CD4-positive, alpha-beta T cell treated with Interleukin-10 for 1 hour (primary cell): ENCODE results near the gene ZYG11A.
A peak's percentile ranks its signal among the peaks of the same experiment; 100 is the strongest.

Source experiments
- DNase-seq: peaks from one replicate; pipeline ENCODE4 v3.0.0-alpha.2; 2020

The ZYG11A gene

DNA sequence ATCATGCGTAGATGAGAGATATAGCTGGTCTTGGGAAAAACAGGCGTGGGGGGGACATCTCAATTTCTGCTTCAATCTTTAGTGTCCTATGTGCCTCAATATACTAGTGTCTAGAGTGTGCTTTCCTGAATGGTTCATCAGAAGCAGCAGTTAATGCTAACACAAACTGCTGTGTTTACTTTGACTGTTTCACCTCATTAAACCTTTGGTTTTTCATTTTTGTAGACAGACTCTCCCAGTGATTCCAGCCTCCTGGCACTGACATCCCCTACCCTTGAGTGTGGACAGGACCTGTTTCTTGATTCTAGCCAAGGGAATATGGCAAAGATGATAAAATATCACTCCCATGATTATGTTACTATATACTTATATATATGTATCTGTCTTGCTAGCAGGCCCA lies 37.6 kb downstream of the ZYG11A start:
- DNase-seq: no peak

DNA sequence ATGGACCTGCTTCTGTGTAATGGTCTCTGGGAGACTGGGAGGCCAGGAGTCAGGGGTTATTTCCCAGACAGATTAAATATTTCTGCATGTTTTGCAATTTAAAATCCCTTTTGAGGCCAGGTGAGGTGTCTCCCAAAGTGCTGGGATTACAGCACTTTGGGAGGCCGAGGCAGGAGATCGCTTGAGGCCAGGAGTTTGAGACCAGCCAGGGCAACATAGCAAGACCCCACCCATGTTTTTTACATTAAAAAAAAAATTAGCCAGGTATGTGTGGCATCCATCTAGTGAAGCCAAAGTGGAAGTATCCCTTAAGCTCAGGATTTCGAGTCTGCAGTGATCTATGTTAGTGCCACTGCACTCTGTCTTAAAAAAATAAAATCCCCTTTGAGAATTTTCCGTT lies 44.9 kb downstream of the ZYG11A start:
- DNase-seq: no peak

DNA sequence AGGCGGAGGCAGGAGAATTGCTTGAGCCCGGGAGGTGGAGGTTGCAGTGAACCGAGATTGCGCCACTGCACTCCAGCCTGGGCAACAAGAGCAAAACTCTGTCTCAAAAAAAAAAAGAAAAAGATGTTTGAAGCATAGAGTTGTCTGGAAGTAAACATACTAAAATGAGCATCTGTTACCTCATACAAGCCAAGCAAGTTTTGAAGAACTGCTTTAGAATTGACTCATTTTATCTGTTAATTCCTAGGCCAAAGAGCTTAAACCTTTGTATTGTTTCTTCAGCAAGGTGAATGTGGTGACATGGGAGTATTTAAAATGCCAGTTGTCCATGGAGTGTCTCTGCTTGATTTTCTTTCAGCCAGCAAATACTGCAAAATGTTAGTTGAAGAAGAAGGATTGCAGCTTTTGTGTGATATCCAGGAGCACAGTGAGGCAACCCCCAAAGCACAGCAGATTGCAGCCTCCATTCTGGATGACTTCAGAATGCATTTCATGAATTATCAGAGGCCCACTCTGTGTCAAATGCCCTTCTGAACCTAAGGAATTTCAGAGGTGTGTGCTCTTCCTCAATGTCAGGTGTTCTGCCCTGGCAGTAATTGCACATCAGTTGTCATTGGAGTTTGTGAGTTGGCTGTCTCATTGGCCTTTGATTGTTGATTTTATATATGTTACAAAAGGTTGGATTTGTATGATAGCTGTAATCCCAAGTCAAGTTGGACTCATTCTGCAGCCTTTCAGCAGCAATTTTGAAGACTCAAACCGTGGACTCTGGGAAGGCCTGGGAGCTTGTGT lies 50.1 kb downstream of the ZYG11A start:
- DNase-seq: no peak

DNA sequence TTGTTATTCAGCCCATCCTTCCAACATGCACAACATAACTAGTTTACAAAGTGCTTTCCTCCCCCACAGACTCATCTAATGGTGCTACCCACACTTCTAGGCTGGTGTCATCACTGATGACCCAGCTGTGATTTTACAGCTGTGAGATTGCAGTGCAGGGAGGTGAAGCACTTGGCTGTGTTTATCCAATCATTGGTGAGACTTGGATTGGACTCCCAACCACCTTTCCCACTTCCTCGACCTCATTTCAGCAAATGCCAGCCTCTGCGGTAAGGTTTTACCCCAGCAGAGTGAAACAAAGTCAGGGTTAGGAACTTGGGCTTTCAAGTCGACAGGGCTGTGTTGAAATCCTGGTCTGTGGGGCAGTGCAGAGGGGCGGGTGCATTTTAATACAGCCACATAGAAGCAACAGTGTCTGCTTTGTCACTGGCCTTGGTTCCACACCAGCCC lies 56.9 kb downstream of the ZYG11A start:
- DNase-seq: no peak

DNA sequence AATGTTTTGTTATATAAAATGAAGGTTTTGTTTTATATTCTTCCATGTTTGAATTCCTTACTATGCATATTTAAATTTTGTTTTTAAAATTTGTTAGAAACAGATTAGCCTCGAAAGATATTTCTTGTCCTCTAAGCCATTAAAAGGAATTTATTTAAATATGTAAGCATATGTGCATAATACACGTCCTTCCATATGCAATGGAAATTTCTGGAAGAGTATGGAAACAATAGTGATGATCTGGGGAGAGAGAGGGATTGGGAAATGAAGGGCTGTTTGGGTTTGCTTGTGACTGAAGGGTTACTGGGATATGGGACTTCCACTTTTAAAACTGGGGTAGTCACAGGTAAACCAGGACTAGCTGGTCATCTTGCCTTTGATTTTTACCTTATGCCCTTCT lies 57.8 kb downstream of the ZYG11A start:
- DNase-seq: no peak

DNA sequence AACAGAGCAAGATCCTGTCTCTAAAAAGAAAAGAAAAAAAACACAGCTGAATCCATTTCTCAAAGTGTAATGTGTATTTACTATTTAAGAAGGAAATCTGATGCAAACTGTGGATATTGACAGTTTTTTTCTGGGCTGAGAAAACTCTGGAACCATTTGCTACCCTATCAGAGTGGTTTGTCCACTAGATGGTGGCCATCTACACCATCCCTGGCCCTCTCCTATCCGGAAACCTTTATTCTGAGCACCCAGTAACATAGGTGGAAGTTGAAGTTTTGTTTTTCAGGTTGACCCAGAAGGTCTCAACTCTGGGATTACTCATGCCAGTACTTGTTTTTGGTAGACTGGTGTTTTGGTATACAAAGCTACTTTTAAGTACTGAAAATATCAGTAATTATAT lies 58.8 kb downstream of the ZYG11A start:
- no peak for DNase-seq

DNA sequence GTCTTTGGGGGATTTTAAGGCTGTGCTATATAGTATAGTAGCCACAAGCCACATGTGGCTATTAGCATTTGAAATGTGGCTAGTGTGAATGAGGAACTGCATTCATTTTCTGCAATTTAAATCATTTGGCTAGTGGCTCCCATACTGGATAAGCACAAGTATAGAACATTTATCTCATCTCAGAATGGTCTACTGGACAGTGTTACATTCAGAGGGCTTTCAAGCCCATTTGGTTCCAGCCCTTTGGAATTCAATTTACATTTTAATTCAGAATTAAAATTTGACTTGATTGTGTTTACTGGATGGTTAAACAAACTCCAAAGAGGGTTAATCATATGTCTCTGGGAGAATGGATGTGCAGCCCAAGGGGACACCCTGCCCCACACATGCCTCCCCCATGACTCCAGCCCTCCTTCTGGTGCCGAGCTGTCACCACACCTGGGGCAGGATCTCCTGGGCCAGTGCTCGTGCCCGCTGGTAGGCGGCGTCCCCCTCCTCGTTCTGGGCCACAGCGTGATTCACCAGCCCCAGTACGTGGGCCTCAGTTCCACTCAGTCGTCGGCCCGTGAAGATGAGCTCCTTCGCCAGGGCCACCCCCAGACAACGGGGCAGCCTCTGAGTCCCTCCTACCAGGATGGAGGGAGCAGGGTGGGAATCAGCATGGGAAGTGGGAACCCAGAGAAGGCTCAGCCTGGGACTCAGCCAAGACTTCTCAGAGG lies 61.8 kb downstream of the ZYG11A start:
- no peak for DNase-seq

DNA sequence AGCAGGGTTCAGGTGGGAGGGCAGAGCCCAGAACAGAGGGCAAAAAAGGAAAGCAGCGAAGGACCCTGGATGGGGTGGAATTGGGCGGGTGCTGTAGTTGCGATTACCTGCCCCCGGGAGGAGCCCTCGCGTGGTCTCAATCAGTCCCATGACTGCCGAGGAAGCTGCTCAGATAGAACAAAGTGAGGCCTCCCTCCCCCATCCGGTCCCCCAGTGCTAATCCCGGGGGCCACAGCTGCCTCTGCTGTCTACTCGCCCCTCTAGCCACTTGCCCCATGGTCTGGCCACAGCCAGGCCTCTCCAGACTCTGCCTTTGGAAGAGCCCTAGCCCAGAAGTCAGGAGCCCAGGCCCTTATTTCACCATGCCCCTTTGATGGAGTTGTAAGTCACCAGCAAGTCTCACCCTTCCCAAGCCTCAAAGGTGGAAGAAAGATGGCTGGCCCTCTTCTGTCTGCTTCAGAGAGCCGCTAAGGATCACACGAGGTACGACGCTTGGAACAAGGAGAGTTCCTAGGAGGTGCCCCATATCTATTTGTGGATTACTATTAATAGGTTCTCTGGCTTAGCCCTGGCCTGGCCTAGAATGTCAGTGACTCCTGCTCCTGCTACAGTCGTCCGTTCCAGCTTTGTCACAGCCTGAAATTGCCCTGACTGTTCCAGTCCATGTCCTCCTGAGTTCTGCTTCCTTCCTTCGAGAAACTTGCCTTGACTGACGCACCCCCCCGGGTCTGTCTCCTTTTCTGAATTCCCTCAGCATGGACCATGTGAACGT lies 62.6 kb downstream of the ZYG11A start:
- DNase-seq: peak; percentile 31

DNA sequence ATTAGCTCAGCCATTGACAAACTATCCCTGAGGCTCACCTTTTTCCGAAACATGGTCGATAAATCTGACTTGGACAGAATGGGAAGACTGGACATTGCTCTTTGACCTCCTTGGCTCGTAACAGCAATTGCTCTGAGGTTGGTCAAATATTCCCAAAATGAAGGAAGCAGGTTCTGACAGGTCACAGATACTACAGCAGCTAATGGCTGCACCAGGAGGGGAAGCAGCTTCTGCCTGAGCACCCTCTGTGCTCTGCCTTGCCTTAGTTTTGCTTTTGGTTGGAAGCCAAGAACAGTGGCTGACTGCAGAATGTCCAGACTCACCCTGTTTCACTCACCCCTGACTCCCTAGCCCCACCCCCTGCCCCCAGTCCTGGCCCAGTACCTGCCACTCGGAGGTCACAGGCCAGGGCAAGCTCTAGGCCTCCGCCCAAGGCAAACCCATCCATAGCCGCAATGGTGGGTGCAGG lies 63.6 kb downstream of the ZYG11A start:
- DNase-seq: no peak

DNA sequence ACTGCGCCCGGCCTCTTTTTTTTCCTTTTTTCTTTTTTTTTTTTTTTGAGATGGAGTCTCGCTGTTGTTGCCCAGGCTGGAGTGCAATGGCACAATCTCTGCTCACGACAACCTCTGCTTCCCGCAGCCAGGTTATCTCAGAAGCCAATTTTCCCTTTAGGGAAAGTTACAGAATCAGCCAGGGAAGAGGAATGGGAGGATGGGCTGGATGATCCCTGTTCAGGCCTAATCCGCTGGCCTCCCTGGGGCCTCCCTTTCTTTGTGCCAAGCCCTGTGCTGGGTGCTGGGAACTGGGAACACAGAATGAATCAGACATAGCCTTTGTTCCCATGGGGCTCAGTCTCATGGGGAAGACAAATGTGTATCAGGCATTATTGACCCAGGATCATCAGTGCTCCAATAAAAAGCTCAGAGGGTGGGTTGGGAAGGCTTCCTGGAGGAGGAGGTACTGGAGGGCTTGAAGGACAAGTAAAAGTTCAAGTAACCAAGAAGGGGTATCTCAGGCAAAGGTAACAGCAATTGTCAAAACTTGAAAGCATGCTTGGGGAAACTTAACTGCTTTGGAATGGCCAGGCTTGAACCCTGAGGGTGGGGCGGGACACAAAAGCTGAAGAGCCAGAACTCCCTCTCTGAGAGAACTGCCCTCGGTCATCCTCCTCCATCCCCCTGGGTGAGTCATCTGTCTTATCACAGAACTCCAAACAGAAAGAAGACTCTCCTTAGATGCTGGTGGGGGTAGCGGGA lies 64.7 kb downstream of the ZYG11A start:
- DNase-seq: no peak

DNA sequence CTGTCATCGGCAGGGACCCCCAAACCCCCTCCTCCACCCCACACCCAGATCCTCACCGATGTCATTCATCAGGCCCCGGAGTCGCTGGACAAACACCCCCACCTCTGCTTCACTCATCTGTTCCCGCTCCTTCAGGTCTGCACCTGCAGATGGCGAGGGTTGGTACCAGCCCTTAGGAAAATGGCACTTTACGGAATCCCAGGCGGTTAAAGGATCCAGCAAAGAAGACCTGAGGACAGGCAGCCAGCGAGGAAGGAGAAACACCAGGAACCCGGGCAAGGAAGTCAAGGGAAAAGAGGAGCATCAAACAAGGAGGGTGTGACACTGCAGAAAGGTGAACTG lies 65.2 kb downstream of the ZYG11A start:
- no peak for DNase-seq

DNA sequence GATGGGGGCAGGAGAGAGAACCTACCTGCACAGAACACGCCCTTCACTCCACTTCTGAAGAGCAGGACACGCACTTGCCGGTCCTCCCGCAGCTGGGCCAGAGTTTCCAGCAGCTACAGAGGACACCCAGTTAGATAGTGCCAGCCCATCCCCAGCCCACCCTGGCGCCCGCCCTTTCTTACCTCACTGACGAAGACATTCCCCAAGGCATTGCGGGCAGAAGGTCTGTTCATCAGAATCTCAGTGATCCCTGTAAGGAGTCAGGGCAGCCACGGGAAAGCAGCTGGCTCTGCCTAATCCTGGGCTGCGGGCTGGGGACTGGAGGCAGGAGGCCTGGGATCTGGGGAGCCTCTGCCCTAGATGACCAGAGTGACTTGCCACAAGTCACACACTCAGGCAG lies 69.0 kb downstream of the ZYG11A start:
- no peak for DNase-seq

DNA sequence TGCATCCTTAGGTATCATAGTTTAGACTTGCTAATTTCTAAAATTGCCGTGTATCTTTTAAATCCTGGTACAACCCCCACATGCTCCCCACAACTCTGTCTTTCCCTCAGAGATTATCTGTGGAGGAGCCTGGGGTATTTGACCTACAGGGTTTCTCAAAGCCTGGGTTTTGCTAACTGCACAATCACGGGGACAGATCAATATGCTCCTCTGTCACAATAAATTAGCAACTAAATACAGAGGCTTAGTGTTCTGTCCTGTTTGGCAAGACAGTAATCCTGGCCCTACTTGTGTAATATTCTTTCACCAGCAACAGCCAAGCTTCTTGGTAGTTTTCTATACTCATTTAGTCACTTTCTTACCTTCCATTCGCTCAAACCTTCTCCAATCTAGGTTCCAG lies 70.5 kb downstream of the ZYG11A start:
- no peak for DNase-seq

DNA sequence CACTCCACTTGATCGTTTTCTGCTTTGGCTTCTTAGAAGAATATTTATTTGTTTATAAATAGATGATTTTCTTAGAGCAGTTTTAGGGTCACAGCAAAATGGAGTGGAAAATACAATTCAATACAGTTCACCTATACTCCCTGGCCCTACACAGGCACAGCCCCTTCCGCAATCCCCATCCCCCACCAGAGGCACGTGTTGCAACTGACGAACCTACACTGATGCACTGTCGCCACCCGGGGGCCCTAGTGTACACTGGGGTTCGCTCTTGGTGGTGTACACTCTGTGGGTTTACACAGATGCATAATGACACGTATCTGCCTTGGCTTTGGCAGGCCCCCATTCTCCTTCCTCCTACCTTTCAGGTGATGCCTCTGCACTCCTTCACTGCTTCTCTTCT lies 71.0 kb downstream of the ZYG11A start:
- no peak for DNase-seq

DNA sequence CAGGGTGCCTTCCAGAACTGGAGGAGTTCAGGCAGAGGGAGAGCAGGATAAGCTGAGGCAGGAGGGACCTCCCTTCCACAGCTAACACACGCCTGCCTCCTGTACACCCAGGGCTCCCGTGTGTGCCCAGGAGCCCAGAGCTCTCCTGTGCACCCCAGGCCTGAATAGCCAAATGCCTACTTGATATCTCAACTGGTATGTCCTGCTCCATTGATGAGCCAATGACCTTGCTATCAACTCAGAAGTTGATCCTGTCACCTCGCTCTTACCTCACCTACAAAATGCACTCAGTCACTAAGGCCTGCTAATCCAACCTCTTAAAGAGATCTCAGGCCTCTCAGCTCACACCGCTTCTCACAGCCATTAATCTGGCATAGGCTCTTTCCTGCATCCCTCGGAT lies 71.9 kb downstream of the ZYG11A start:
- DNase-seq: no peak

DNA sequence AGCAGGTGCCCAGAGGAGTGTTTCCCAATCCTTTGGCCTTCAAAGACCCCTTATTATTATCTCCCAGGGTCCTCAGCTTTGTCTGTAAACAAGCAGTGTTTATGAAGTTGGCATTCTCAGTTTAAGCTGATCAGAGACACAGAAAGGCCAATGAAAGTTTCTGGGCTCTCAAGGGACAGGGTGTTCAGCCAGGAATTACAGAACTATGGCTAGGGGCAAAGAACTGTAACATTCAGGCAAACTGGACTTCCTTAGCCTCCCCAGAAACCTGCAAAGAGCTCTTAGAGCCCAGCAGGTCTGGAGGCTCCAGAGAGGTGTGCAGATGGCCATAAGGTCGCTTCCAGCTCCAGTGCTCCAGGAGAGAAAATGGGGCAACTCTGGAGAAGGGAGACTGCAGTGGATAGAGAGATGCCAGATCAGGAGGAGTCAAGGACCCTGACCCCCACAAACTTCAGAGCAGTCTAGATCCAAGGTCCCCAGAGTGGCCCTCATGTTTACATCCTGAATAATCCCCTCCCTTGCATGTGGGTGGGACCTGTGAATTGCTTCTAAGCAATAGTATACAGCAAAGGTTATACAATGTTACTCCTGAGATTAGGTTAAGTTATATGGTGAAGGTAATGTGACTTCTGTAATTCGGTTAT lies 72.8 kb downstream of the ZYG11A start:
- no peak for DNase-seq

DNA sequence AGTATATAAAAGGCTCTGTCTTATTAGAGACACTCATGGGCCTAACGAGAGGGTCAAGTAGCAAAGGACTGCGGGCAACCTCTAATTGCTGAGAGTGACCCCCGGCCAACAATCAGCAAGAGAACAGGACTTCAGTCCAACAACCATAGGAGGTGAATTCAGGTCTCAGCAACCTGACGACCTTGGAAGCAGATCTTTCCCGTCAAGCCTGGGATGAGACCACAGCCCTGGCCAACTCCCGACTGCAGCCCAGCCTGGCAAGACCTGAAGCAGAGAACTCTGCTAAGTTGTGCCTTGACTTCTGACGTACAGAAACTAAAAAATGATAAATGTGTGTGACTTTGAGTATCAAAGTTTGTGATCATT lies 73.3 kb downstream of the ZYG11A start:
- DNase-seq: no peak

DNA sequence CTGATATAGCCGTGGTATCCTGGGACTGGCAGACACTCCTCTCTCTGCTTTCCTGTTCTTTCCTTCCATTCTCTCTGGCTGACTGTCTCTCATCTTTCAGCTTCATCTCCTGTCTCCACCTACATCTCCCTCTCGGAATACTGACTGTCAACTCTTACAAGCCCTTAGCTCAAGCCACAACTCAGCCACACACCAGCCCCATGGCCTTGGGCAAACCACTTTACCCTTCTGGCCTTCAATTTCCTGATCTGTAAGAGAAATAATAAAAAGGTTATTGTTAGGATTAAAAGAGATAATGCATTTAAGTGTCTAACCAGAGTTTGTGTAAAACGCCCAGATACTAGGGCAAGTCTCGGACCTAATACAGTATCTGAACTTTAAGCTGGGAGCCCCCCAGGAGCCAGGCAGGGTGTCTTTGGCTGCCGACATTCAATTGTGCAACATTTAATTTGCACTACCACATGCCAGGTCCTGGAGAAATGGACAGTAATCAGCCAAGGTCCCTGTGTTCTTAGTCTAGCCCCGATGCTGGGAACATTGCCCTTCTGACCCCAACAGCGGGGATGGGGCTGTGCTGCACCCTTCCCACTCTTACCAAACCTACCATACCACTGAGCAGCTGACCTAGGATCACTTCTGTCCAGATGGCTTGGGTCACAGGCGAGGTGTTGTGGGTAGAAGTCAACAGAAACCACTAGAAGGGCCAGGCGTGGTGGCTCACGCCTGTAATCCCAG lies 73.8 kb downstream of the ZYG11A start:
- DNase-seq: no peak

DNA sequence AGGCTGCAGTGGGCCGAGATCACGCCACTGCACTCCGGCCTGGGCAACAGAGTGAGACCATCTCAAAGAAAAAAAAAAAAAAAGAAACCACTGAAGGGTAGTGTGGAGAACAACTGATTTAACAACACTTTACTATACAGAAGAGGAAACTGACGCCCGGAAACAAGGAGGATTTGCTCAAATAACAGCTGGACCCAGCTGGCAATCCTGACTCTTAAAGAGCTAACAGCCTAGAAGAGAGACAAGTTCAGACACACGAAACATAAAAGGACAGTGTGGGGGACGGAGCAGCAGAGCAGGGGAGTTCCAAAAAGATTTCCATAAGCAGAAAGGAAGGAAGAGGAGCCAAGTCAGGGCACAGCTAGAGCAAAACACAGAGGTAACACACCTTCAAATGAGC lies 74.6 kb downstream of the ZYG11A start:
- no peak for DNase-seq

DNA sequence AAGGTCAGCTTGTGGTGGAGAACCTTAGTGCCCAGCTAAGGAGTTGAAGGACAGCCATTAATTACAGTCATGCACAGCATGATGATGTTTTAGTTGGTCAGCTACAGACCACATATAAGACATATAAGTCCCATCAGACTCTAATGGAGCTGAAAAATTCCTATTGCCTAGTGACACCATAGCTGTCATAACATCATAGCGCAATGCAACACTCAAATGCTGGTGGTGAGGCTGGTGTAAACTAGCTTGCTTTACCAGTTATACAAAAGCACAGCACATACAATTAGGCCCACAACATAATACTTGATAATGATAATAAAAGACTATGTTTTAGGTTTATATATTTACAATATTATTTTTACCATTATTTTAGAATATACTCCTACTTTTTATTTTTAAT lies 75.0 kb downstream of the ZYG11A start:
- no peak for DNase-seq

DNA sequence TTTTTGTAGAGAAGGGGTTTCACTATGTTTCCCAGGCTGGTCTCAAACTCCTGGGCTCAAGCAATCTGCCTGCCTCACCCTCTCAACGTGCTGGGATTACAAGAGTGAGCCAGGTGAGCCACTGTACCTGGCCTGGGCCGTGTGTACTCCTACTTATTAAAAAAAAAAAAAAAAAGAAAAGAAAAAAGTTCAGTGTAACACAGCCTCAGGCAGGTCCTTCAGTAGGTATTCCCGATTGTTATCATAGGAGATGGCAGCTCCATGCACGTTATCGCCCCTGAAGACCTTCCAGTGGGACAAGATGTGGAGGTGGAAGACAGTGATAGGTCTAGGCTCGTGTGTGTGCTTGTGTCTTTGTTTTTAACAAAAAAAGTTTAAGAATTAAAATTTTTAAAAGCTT lies 75.6 kb downstream of the ZYG11A start:
- no peak for DNase-seq
